Neuronal stem cell (in vitro differentiated cells): ENCODE data around the gene PDCD1.

ENCODE experiments used
- DNase-seq: peaks from one replicate; pipeline ENCODE4 v3.0.0-alpha.2; 2013; ENCODE audit warnings: low spot score
- H2AFZ ChIP-seq: one replicate; pipeline ENCODE4 v1.6.1; 2013; ENCODE audit warnings: mild to moderate bottlenecking, low read length, inconsistent platforms
- H2AK5ac ChIP-seq: 2 replicates; pipeline ENCODE4 v1.6.1; 2013; ENCODE audit warnings: low read depth, mild to moderate bottlenecking, inconsistent platforms, low read length, moderate library complexity, mixed read lengths
- H2BK120ac ChIP-seq: 2 replicates; pipeline ENCODE4 v1.6.1; 2013; ENCODE audit warnings: low read depth, mild to moderate bottlenecking, inconsistent platforms, low read length, moderate library complexity, mixed read lengths
- H2BK12ac ChIP-seq: one replicate; pipeline ENCODE4 v1.6.1; 2013; ENCODE audit warnings: low read length, inconsistent platforms
- H2BK15ac ChIP-seq: 2 replicates; pipeline ENCODE4 v1.6.1; 2013; ENCODE audit warnings: mild to moderate bottlenecking, low read length, inconsistent platforms, mixed read lengths
- H2BK5ac ChIP-seq: one replicate; pipeline ENCODE4 v1.6.1; 2013; ENCODE audit warnings: inconsistent platforms, mild to moderate bottlenecking, low read length, moderate library complexity
- H3K14ac ChIP-seq: one replicate; pipeline ENCODE4 v1.6.1; 2013; ENCODE audit warnings: low read length, inconsistent platforms
- H3K18ac ChIP-seq: 2 replicates; pipeline ENCODE4 v1.6.1; 2013; ENCODE audit warnings: low read length, inconsistent platforms
- H3K23ac ChIP-seq: 2 replicates; pipeline ENCODE4 v1.6.1; 2013; ENCODE audit warnings: low read depth, mild to moderate bottlenecking, mixed read lengths, low read length, inconsistent platforms; ENCODE audit not compliant: poor library complexity
- H3K27ac ChIP-seq: replicated peaks from 3 replicates; pipeline ENCODE4 v1.5.1; 2013; ENCODE audit warnings: low read length, inconsistent platforms
- H3K27me3 ChIP-seq, 3 experiments: 2 replicates each; pipeline ENCODE4 v1.6.1; 2013; ENCODE audit warnings: low read length in 3 of 3, mild to moderate bottlenecking in 2 of 3, inconsistent platforms in 1 of 3, low read depth in 1 of 3, mixed read lengths in 1 of 3, moderate library complexity in 1 of 3; ENCODE audit not compliant: control insufficient read depth in 3 of 3, insufficient read depth in 3 of 3
- H3K36me3 ChIP-seq, 2 donors: replicated peaks in 1 of 2; 2 replicates each; pipeline ENCODE4 v1.6.1; 2013; ENCODE audit warnings: low read length in 2 of 2; ENCODE audit not compliant: control insufficient read depth in 2 of 2, insufficient read depth in 2 of 2
- H3K4ac ChIP-seq: 2 replicates; pipeline ENCODE4 v1.6.1; 2013; ENCODE audit warnings: inconsistent platforms, mild to moderate bottlenecking, low read length, moderate library complexity
- H3K4me1 ChIP-seq, 2 donors: 1 replicate in 1 of 2; 2 replicates in 1 of 2; pipeline ENCODE4 v1.6.1; 2013; ENCODE audit warnings: low read length in 2 of 2, low read depth in 1 of 2; ENCODE audit not compliant: control insufficient read depth in 2 of 2, insufficient read depth in 1 of 2
- H3K4me2 ChIP-seq: one replicate; pipeline ENCODE4 v1.6.1; 2013; ENCODE audit warnings: mild to moderate bottlenecking, low read length, inconsistent platforms; ENCODE audit not compliant: insufficient read depth, poor library complexity, severe bottlenecking
- H3K4me3 ChIP-seq, 2 donors: 2 replicates each; pipeline ENCODE4 v1.5.1; 2013; ENCODE audit warnings: low read length in 2 of 2, mild to moderate bottlenecking in 2 of 2, inconsistent platforms in 1 of 2, moderate library complexity in 1 of 2
- H3K79me1 ChIP-seq: one replicate; pipeline ENCODE4 v1.6.1; 2013; ENCODE audit warnings: low read depth, mild to moderate bottlenecking, inconsistent platforms, low read length, moderate library complexity
- H3K9ac ChIP-seq: one replicate; pipeline ENCODE4 v1.6.1; 2013; ENCODE audit warnings: mild to moderate bottlenecking, low read depth, low read length, inconsistent platforms; ENCODE audit not compliant: poor library complexity
- H3K9me3 ChIP-seq, 2 donors: replicated peaks in 1 of 2; 2 replicates each; pipeline versions ENCODE3 to v1.6.1; 2013; ENCODE audit warnings: low read length in 2 of 2, mild to moderate bottlenecking in 2 of 2, inconsistent platforms in 1 of 2, low read depth in 1 of 2, mixed read lengths in 1 of 2, moderate library complexity in 1 of 2; ENCODE audit not compliant: control insufficient read depth in 2 of 2, insufficient read depth in 1 of 2
- H4K8ac ChIP-seq: one replicate; pipeline ENCODE4 v1.6.1; 2013; ENCODE audit warnings: low read depth, mild to moderate bottlenecking, inconsistent platforms, low read length, moderate library complexity
- H4K91ac ChIP-seq: one replicate; pipeline ENCODE4 v1.6.1; 2013; ENCODE audit warnings: low read length, low read depth, mild to moderate bottlenecking, inconsistent platforms; ENCODE audit not compliant: poor library complexity
- WGBS, 2 donors: extraction: QIAGEN DNeasy Blood & Tissue Kit; methylation state at CpG; one replicate each; pipeline ENCODE4 v1.1.7; 2013; ENCODE audit warnings: missing lambda C conversion rate in 2 of 2, mixed read lengths in 1 of 2; ENCODE audit not compliant: insufficient read length in 2 of 2, insufficient replicate concordance in 1 of 2; ENCODE audit errors: extremely low coverage in 2 of 2; 5-methylcytosine and 5-hydroxymethylcytosine counted together

Gene PDCD1

DNA sequence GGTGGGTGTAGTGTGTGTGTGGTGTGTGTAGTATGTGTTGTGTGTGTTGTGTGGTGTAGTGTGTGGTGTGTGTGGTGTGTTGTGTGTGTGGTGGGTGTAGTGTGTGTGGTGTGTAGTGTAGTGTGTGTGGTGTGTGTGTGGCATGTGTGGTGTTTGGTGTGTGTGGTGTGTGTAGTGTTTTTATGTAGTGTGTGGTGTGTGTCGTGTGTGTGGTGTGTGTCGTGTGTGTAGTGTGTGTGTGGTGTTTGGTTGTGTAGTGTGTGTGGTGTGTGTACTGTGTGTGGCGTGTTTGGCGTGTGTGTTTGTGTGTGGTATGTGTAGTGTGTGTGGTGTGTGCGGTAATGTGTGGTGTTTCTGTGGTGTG lies 6.1 kb upstream of the PDCD1 start:
- 100% methylated on average over 5 of the region's 5 CpGs; no CpG with 5 or more reads in 1 of the 2 donors for WGBS, 2 donors

GRCh38 chr2:241864168-241864849 lies 5.6 kb upstream of the PDCD1 start:
- no peak overlapping the region for H3K4me2 ChIP-seq
- H4K91ac ChIP-seq: peak overlapping the region; percentile 65
- peak overlapping the region; percentile 76 for H3K23ac ChIP-seq
- H3K79me1 ChIP-seq: peaks cover 15% of the 10 kb centered on the region
- DNase-seq: no peak
- H3K18ac ChIP-seq: peak overlapping the region; percentile 11
- H3K4me1 ChIP-seq: peaks cover 0 to 18% of the 10 kb centered on the region in 2 donors
- H3K36me3 ChIP-seq: peaks cover 0 to 8% of the 10 kb centered on the region in 2 donors
- peak overlapping the region; percentile 59 for H3K14ac ChIP-seq
- no peak overlapping the region for H3K27ac ChIP-seq
- H3K9me3 ChIP-seq: peaks cover 0 to 18% of the 10 kb centered on the region in 2 donors
- H4K8ac ChIP-seq: peak overlapping the region; percentile 54
- peak overlapping the region in 1 of 2 donors; percentile 73 for H3K4me3 ChIP-seq
- no peak overlapping the region for H2AK5ac ChIP-seq
- H2BK12ac ChIP-seq: no peak overlapping the region
- H2AFZ ChIP-seq: no peak overlapping the region
- H3K4ac ChIP-seq: no peak overlapping the region
- H2BK120ac ChIP-seq: no peak overlapping the region
- H2BK5ac ChIP-seq: no peak overlapping the region
- no peak overlapping the region for H2BK15ac ChIP-seq
- peaks cover 0 to 29% (median 19%) of the 10 kb centered on the region in 3 experiments for H3K27me3 ChIP-seq
- 100% methylated on average over 1 to 2 of the region's 2 CpGs for WGBS, 2 donors
- peak overlapping the region; percentile 87 for H3K9ac ChIP-seq

More for the DNA sequence above, 6.1 kb upstream of the PDCD1 start:
- H3K79me1 ChIP-seq: peaks cover 15% of the 10 kb centered on the region
- H3K27ac ChIP-seq: peak overlapping the region; percentile 7
- H3K4me1 ChIP-seq: peaks cover 0 to 17% of the 10 kb centered on the region in 2 donors
- H3K9ac ChIP-seq: peak overlapping the region; percentile 87
- no peak for DNase-seq
- H3K23ac ChIP-seq: peak overlapping the region; percentile 76
- peak overlapping the region; percentile 65 for H4K91ac ChIP-seq
- no peak overlapping the region for H3K4me2 ChIP-seq
- H3K9me3 ChIP-seq: peaks cover 0 to 18% of the 10 kb centered on the region in 2 donors
- H2BK5ac ChIP-seq: no peak overlapping the region
- peak overlapping the region; percentile 50 for H2BK12ac ChIP-seq
- H3K36me3 ChIP-seq: peaks cover 0 to 8% of the 10 kb centered on the region in 2 donors
- H3K14ac ChIP-seq: peak overlapping the region; percentile 59
- no peak overlapping the region for H2AK5ac ChIP-seq
- H3K4ac ChIP-seq: no peak overlapping the region
- no peak overlapping the region for H4K8ac ChIP-seq
- peak overlapping the region; percentile 11 for H3K18ac ChIP-seq
- H2BK15ac ChIP-seq: no peak overlapping the region
- H2AFZ ChIP-seq: no peak overlapping the region
- no peak overlapping the region for H2BK120ac ChIP-seq
- peaks cover 0 to 29% (median 19%) of the 10 kb centered on the region in 3 experiments for H3K27me3 ChIP-seq
- H3K4me3 ChIP-seq: peak overlapping the region in 1 of 2 donors; percentile 73

- no peak overlapping the region for H2BK15ac ChIP-seq
- H3K9me3 ChIP-seq: peaks cover 0 to 18% of the 10 kb centered on the region in 2 donors
- no peak overlapping the region for H3K4me2 ChIP-seq
- WGBS, 2 donors: no CpG with 5 or more reads among the region's 29 CpGs
- no peak overlapping the region for H2AK5ac ChIP-seq
- H4K91ac ChIP-seq: no peak overlapping the region
- H3K79me1 ChIP-seq: peaks cover 15% of the 10 kb centered on the region
- no peak overlapping the region for H3K4me3 ChIP-seq
- H3K14ac ChIP-seq: no peak overlapping the region
- H4K8ac ChIP-seq: peak overlapping the region; percentile 31
- H3K18ac ChIP-seq: no peak overlapping the region
- peak overlapping the region; percentile 64 for H2BK12ac ChIP-seq
- H3K4ac ChIP-seq: no peak overlapping the region
- no peak overlapping the region for H3K9ac ChIP-seq
- DNase-seq: no peak
- peak overlapping the region; percentile 13 for H3K23ac ChIP-seq
- H2BK5ac ChIP-seq: no peak overlapping the region
- peaks cover 0 to 27% (median 19%) of the 10 kb centered on the region in 3 experiments for H3K27me3 ChIP-seq
- peaks cover 0 to 19% of the 10 kb centered on the region in 2 donors for H3K4me1 ChIP-seq
- H2BK120ac ChIP-seq: no peak overlapping the region
- no peak overlapping the region for H3K27ac ChIP-seq
- H2AFZ ChIP-seq: no peak overlapping the region
- H3K36me3 ChIP-seq: peaks cover 0 to 8% of the 10 kb centered on the region in 2 donors
Observed at GRCh38 chr2:241863536-241863954, 4.9 kb upstream of the PDCD1 start.

- Histone ChIP-seq H4K91ac (no peak overlapping the region), H3K4me3 (no peak overlapping the region), H3K4ac (no peak overlapping the region), H2AK5ac (peak overlapping the region; percentile 56), H2BK5ac (no peak overlapping the region), H4K8ac (peak overlapping the region; percentile 31), H3K36me3 (peaks cover 0 to 8% of the 10 kb centered on the region in 2 donors), H2AFZ (no peak overlapping the region), H2BK12ac (peak overlapping the region; percentile 64), H2BK120ac (no peak overlapping the region), H2BK15ac (no peak overlapping the region), H3K4me2 (no peak overlapping the region), H3K23ac (no peak overlapping the region), H3K79me1 (peaks cover 15% of the 10 kb centered on the region), H3K9me3 (peaks cover 0 to 18% of the 10 kb centered on the region in 2 donors), H3K4me1 (peaks cover 0 to 19% of the 10 kb centered on the region in 2 donors), H3K14ac (no peak overlapping the region), H3K27ac (no peak overlapping the region), H3K9ac (no peak overlapping the region), H3K18ac (peak overlapping the region; percentile 84), H3K27me3 (peaks cover 0 to 21% (median 19%) of the 10 kb centered on the region in 3 experiments)
- WGBS, 2 donors: no CpG with 5 or more reads among the region's 22 CpGs
- no peak for DNase-seq
Observed at GRCh38 chr2:241862775-241863535, 4.3 kb upstream of the PDCD1 start.
